Testis (tissue), 3 donors: ENCODE results near the gene IMMP2L. TPM values are rescaled to one million over a fixed set of nuclear protein-coding genes. Genes with fewer than 3 reads are reported as not detected.

Source experiments
- DNase-seq: peaks from one replicate; pipeline ENCODE4 v3.0.0-alpha.2; 2019
- H3K27ac ChIP-seq, 2 donors: fragments of 200-600 bp; sonication (generic); one replicate each; pipeline ENCODE4 v1.5.1; 2019
- H3K27me3 ChIP-seq: fragments of 200-600 bp; sonication (generic); one replicate; pipeline ENCODE4 v1.5.1; 2019
- H3K36me3 ChIP-seq: fragments of 200-600 bp; sonication (generic); one replicate; pipeline ENCODE4 v1.5.1; 2017; ENCODE audit warnings: low read depth; ENCODE audit errors: missing control alignments
- H3K4me1 ChIP-seq: fragments of 200-600 bp; sonication (generic); one replicate; pipeline ENCODE4 v1.5.1; 2019
- H3K4me3 ChIP-seq, 2 donors: fragments of 200-600 bp; sonication (generic); one replicate each; pipeline ENCODE4 v1.5.1; 2017 to 2019
- H3K9me3 ChIP-seq: fragments of 200-600 bp; sonication (generic); one replicate; pipeline ENCODE4 v1.5.1; 2017
- POLR2A ChIP-seq: fragments of 450-650 bp; IDR thresholded peaks from one replicate; pipeline ENCODE4 v1.6.1; 2017; ENCODE audit warnings: antibody characterized with exemption, mild to moderate bottlenecking, moderate library complexity
- WGBS, 2 donors: methylation state at CpG; one replicate each; pipeline ENCODE4 v1.1.5; 2018; 5-methylcytosine and 5-hydroxymethylcytosine counted together
- intact Hi-C: fragments of 100-400 bp; cut with DNase I; formaldehyde crosslinking; loops from one replicate; pipeline ENCODE4 v1.15.1; 2023; ENCODE audit warnings: low total_unique reads
- polyA plus RNA-seq: library from polyadenylated mRNA; stranded (reverse); fragments of 350-450 nt; fragmentation: Illumina TruSeq; extraction: RNeasy Lipid Tissue Mini Kit (QIAGEN cat#74804); gene quantifications from one replicate; pipeline ENCODE4 v1.2.3, GENCODE V29; 2014; ENCODE audit warnings: low read depth, low replicate concordance; ENCODE audit not compliant: insufficient read depth
- total RNA-seq, 2 donors: library from RNA; depleted of rRNA; stranded (reverse); fragments of >200 nt; gene quantifications; one replicate each; pipeline ENCODE4 v1.2.3, GENCODE V29; 2016
- TF ChIP-seq, protein P1 (sequence below), 3 experiments: fragments of 450-650 bp in 2 of 3; fragments of 200-600 bp in 1 of 3; sonication (generic) in 1 of 3; IDR thresholded peaks; one replicate each; pipeline ENCODE4 v1.5.1; 2016 to 2019; ENCODE audit warnings: antibody characterized with exemption in 3 of 3, mild to moderate bottlenecking in 2 of 3, moderate library complexity in 1 of 3

Gene IMMP2L
- total and polyA plus RNA-seq, 3 donors from 2014 or later: 10.7 to 12.4 (median 11.2) TPM

DNA sequence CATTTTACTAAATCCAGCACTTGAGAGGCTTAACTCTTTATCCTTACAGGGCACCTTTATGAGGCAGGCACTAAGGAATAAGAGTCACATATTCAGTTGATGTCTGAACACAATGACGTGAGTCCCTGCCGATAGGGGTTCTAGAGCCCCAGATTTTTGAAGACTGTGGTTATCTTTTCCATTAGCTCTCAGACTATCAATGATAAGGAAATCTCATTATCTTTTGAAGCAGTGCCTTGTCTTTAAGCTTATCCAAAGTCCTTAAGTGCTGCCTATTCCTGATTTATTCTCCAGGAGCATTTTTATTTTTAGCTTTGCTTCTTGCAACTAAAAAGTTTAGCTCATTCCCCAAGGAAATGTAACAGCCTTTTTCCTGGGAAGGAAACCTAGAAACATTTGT is 915.5 kb downstream of the IMMP2L start:
- no peak overlapping the region for H3K4me3 ChIP-seq
- H3K4me1 ChIP-seq: no peaks in the 10 kb centered on the region
- intact Hi-C loops: no loop called here
- H3K27ac ChIP-seq: no peak overlapping the region
- no peak for DNase-seq
- TF ChIP-seq, protein P1, sequence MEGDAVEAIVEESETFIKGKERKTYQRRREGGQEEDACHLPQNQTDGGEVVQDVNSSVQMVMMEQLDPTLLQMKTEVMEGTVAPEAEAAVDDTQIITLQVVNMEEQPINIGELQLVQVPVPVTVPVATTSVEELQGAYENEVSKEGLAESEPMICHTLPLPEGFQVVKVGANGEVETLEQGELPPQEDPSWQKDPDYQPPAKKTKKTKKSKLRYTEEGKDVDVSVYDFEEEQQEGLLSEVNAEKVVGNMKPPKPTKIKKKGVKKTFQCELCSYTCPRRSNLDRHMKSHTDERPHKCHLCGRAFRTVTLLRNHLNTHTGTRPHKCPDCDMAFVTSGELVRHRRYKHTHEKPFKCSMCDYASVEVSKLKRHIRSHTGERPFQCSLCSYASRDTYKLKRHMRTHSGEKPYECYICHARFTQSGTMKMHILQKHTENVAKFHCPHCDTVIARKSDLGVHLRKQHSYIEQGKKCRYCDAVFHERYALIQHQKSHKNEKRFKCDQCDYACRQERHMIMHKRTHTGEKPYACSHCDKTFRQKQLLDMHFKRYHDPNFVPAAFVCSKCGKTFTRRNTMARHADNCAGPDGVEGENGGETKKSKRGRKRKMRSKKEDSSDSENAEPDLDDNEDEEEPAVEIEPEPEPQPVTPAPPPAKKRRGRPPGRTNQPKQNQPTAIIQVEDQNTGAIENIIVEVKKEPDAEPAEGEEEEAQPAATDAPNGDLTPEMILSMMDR (IDR thresholded peaks at IDR 0.05): no peak
- TF ChIP-seq POLR2A: no peak
- 80 to 82% methylated on average over 2 of the region's 2 CpGs for WGBS, 2 donors
- H3K9me3 ChIP-seq: no peaks in the 10 kb centered on the region
- no peaks in the 10 kb centered on the region for H3K36me3 ChIP-seq
- H3K27me3 ChIP-seq: no peaks in the 10 kb centered on the region

- intact Hi-C loops: no loop called here
- 92 to 98% methylated on average over 2 of the region's 2 CpGs for WGBS, 2 donors
- TF ChIP-seq POLR2A: no peak
- TF ChIP-seq, protein P1 (IDR thresholded peaks at IDR 0.05): no peak
- H3K27ac ChIP-seq: no peak overlapping the region
- H3K4me1 ChIP-seq: no peaks in the 10 kb centered on the region
- no peaks in the 10 kb centered on the region for H3K9me3 ChIP-seq
- H3K4me3 ChIP-seq: no peak overlapping the region
- no peak for DNase-seq
- H3K27me3 ChIP-seq: no peaks in the 10 kb centered on the region
- H3K36me3 ChIP-seq: no peaks in the 10 kb centered on the region
Observed at GRCh38 chr7:110645616-110646015, 916.7 kb downstream of the IMMP2L start.

- Histone ChIP-seq H3K36me3 (no peaks in the 10 kb centered on the region), H3K4me3 (no peak overlapping the region), H3K4me1 (no peaks in the 10 kb centered on the region), H3K9me3 (no peaks in the 10 kb centered on the region), H3K27me3 (no peaks in the 10 kb centered on the region), H3K27ac (no peak overlapping the region)
- 72 to 74% methylated on average over 3 of the region's 3 CpGs for WGBS, 2 donors
- intact Hi-C loops: no loop called here
- no peak for DNase-seq
- TF ChIP-seq POLR2A: no peak
- TF ChIP-seq, protein P1 (IDR thresholded peaks at IDR 0.05): no peak
Observed at GRCh38 chr7:110645060-110645459, 917.2 kb downstream of the IMMP2L start.

DNA sequence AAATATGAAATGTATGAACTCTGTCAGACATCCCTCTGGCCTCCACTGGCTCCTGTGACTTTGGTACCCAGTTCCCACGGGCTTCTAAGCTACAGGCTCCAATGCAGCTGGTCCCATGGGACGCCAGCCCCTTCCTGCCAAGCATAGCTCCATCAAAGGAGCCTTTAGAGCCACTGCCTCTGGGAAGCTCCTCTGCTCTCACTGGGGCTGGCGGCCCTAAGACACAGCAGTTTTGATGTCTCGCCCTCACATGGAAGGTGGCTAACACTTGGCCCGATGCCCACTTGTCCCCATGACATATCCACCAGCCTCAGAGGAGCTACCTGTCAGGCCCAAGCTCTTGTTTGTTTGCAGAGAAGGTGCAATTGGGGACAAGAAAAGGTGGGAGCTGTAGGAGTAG is 925.0 kb downstream of the IMMP2L start:
- no peaks in the 10 kb centered on the region for H3K36me3 ChIP-seq
- no peak for DNase-seq
- WGBS, 2 donors: 90 to 92% methylated on average over 5 of the region's 5 CpGs
- H3K27ac ChIP-seq: no peak overlapping the region
- H3K4me3 ChIP-seq: no peak overlapping the region
- no peaks in the 10 kb centered on the region for H3K9me3 ChIP-seq
- TF ChIP-seq POLR2A: no peak
- TF ChIP-seq, protein P1 (IDR thresholded peaks at IDR 0.05): no peak
- intact Hi-C loops: no loop called here
- no peaks in the 10 kb centered on the region for H3K4me1 ChIP-seq
- no peaks in the 10 kb centered on the region for H3K27me3 ChIP-seq

DNA sequence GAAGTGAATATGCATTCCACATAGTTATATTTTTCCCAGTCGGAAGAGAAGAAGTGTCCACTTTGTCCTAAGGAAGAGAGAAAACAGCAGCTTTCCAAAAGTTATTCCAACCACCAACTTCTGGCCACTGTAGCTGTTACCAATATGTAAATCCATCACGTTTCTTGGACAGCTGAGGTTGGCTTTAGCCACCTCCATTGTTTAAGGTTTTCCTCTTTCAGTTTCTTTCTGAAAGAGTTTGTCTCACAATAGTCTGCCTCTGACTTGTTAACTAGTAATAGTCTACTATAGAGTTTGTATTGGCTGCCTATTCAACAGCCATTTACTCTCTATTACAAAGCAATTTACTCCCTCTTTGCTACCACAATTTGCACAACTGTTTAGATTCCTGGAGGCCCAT is 929.0 kb downstream of the IMMP2L start:
- H3K27ac ChIP-seq: no peak overlapping the region
- no peak for TF ChIP-seq POLR2A
- TF ChIP-seq, protein P1 (IDR thresholded peaks at IDR 0.05): no peak
- H3K4me3 ChIP-seq: no peak overlapping the region
- H3K4me1 ChIP-seq: no peaks in the 10 kb centered on the region
- no peaks in the 10 kb centered on the region for H3K9me3 ChIP-seq
- no peak for DNase-seq
- H3K36me3 ChIP-seq: no peaks in the 10 kb centered on the region
- intact Hi-C loops: no loop called here
- no peaks in the 10 kb centered on the region for H3K27me3 ChIP-seq
- 74 to 75% methylated on average over 2 of the region's 2 CpGs for WGBS, 2 donors
